Measurements from ENCODE around the gene CASP9.

CASP9 gene

DNA sequence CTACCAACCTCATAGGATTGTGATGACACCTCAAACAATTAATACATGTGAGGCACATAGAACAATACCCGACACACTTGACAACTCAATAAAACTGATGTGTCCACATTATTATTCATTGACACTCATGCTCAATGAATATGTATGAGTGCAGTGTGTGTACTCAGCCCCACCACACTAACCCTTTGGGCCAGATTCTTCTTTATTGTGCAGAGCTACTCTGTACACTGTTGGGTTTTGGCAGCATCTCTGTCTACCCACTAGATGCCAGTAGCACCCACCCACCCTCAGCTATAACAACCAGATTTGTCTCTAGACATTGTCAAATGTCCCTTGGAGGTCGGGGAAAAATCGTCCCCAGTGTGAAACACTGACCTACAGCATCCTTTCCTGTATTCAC, 10.1 kb downstream of the CASP9 start:
- Histone ChIP-seq H3K4me3 (ENCODE audit: low read depth, low read length) (no peak overlapping the region), H3K4me1 (ENCODE audit: control insufficient read depth, insufficient read depth, low read length) (no peaks in the 10 kb centered on the region), H3K9me3 (ENCODE audit: control insufficient read depth, insufficient read depth, low read depth, low read length) (no peaks in the 10 kb centered on the region), H3K36me3 (ENCODE audit: control insufficient read depth in 2 of 2, insufficient read depth in 1 of 2, low read length in 2 of 2) (peaks cover 0 to 60% of the 10 kb centered on the region in 2 experiments; a peak in 1 of 3 replicates), H3K27ac (ENCODE audit: extremely low read depth, low read depth, low read length) (no peak overlapping the region)
- CTCF ChIA-PET, result interaction anchor here (0.6 to 3.6 kb wide), 2 partner anchors 13 to 125 kb away, joined by 4 to 13 read pairs; no protein-coding TSS in a partner anchor
- POLR2A ChIA-PET, result no interaction called here
- TF ChIP-seq ZNF76 (tag by site-specific recombination; IDR thresholded peaks at IDR 0.05; ENCODE audit: borderline replicate concordance, low read depth) (no peak), ZNF830 (tag by site-specific recombination; IDR thresholded peaks at IDR 0.05; ENCODE audit: low read depth) (no peak), PATZ1 (tag by site-specific recombination; IDR thresholded peaks at IDR 0.05) (no peak), BCL6B (tag by site-specific recombination; IDR thresholded peaks at IDR 0.05) (no peak), ZNF555 (tag by site-specific recombination; conservative IDR thresholded peaks at IDR 0.05) (no peak), ZNF18 (tag by site-specific recombination; IDR thresholded peaks at IDR 0.05) (no peak), RBAK (tag by site-specific recombination; IDR thresholded peaks at IDR 0.05) (no peak), ZNF221 (tag by site-specific recombination; IDR thresholded peaks at IDR 0.05; ENCODE audit: borderline replicate concordance) (no peak), ZNF776 (tag by site-specific recombination; IDR thresholded peaks at IDR 0.05; ENCODE audit: borderline replicate concordance) (no peak)

- CTCF ChIA-PET, result interaction anchor here (0.6 to 3.6 kb wide), 2 partner anchors 12 to 124 kb away, joined by 4 to 13 read pairs; no protein-coding TSS in a partner anchor
These were observed 10.8 kb downstream of the CASP9 start for GRCh38 chr1:15513192-15513591.

DNA sequence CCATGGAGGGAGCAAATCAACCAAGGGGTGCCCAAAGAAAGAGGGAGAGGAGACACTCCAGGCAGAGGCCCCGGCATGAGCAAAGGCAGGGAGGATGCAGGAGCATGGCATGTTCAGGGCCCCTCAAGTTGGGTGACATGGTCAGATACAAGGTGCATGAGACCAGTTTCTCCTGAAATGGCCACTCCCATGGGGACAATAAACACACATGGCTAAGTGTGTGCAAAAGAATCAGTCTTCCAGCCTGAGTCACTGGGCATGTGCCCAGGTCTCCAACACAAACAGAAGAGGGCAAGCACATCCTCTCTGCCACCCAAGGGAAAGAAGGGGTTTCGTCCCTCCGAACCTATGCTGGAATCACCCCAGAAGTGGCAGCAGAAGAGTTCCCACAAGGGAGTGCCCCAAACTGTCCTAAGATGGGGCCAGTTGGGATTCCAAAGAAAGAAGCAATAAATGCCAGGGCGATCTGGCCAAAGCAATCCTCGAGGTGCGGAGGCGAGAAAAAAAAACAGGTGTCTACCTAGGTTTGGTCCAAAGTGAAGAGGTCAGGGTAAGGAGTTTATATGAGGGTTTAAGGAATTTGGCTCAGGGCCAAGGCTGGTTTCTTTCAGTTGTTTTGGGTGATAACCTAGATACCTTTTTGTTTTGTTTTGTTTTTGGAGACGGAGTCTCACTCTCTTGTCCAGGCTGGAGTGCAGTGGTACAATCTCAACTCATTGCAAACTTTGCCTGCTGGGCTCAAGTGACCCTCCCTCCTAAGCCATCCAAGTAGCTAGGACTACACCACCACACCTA, 13.2 kb downstream of the CASP9 start:
- H3K36me3 ChIP-seq (ENCODE audit: control insufficient read depth in 2 of 2, insufficient read depth in 1 of 2, low read length in 2 of 2), result peaks cover 0 to 60% of the 10 kb centered on the region in 2 experiments; a peak in 1 of 3 replicates
- no peaks in the 10 kb centered on the region for H3K9me3 ChIP-seq (ENCODE audit: control insufficient read depth, insufficient read depth, low read depth, low read length)
- no peak overlapping the region for H3K27ac ChIP-seq (ENCODE audit: extremely low read depth, low read depth, low read length)
- H3K4me3 ChIP-seq (ENCODE audit: low read depth, low read length), result no peak overlapping the region
- TF ChIP-seq ZNF560 (tag by site-specific recombination; IDR thresholded peaks at IDR 0.05; ENCODE audit: borderline replicate concordance) (no peak), KLF16 (tag by site-specific recombination; IDR thresholded peaks at IDR 0.05) (no peak), EGR2 (tag by site-specific recombination; IDR thresholded peaks at IDR 0.05; ENCODE audit: low read depth) (no peak), ZNF174 (tag by site-specific recombination; IDR thresholded peaks at IDR 0.05) (no peak)
- ChIA-PET POLR2A (interaction anchor here (0.6 kb wide), 1 partner anchor 757 kb away, joined by 3 read pairs; no protein-coding TSS in a partner anchor), CTCF (interaction anchor here (1.0 kb wide), 1 partner anchor 9 kb away, joined by 3 read pairs; no protein-coding TSS in a partner anchor)
- H3K4me1 ChIP-seq (ENCODE audit: control insufficient read depth, insufficient read depth, low read length), result no peaks in the 10 kb centered on the region

More at GRCh38 chr1:15513192-15513591, 10.8 kb downstream of the CASP9 start:
- Histone ChIP-seq H3K36me3 (ENCODE audit: control insufficient read depth in 2 of 2, insufficient read depth in 1 of 2, low read length in 2 of 2) (peaks cover 0 to 61% of the 10 kb centered on the region in 2 experiments; a peak in 1 of 3 replicates), H3K9me3 (ENCODE audit: control insufficient read depth, insufficient read depth, low read depth, low read length) (no peaks in the 10 kb centered on the region), H3K4me3 (ENCODE audit: low read depth, low read length) (no peak overlapping the region), H3K4me1 (ENCODE audit: control insufficient read depth, insufficient read depth, low read length) (no peaks in the 10 kb centered on the region), H3K27ac (ENCODE audit: extremely low read depth, low read depth, low read length) (no peak overlapping the region)
- TF ChIP-seq ZNF19 (tag by site-specific recombination; IDR thresholded peaks at IDR 0.05; ENCODE audit: low read depth), result no peak
- POLR2A ChIA-PET, result no interaction called here
